Activated CD4-positive, alpha-beta T cell treated with anti-CD3 and anti-CD28 coated beads for 36 hours (primary cell): ENCODE measurements around the gene TMEM203. TPM values are rescaled to one million over a fixed set of nuclear protein-coding genes. Genes with fewer than 3 reads are reported as not detected.

Source experiments
- ATAC-seq: fragments of 200-7000 bp; cut with Tn5 transposase; one replicate; pipeline ENCODE4 v1.10.0; 2021; ENCODE audit warnings: mild to moderate bottlenecking, moderate library complexity
- CTCF ChIA-PET: fragments of 350-600 bp; sonication (Branson Sonifier 250); formaldehyde crosslinking; loops from one replicate; lab custom pipeline; 2021; ENCODE audit warnings: antibody characterized with exemption; lab: Charles Lee
- POLR2A ChIA-PET: fragments of 350-600 bp; sonication (Branson Sonifier 250); formaldehyde crosslinking; loops from one replicate; lab custom pipeline; 2021; ENCODE audit warnings: antibody characterized with exemption, inconsistent platforms; lab: Charles Lee
- DNase-seq: peaks from one replicate; pipeline ENCODE4 v3.0.0-alpha.2; 2020
- H3K27ac Mint-ChIP-seq: one replicate; pipeline ENCODE4 v1.8.0; 2021; ENCODE audit warnings: mixed read lengths
- H3K27me3 Mint-ChIP-seq: one replicate; pipeline ENCODE4 v1.8.0; 2021; ENCODE audit warnings: mixed read lengths
- H3K36me3 Mint-ChIP-seq: one replicate; pipeline ENCODE4 v1.8.0; 2021; ENCODE audit warnings: low read depth, mixed read lengths
- H3K4me1 Mint-ChIP-seq: one replicate; pipeline ENCODE4 v1.8.0; 2021; ENCODE audit warnings: mixed read lengths
- H3K4me3 Mint-ChIP-seq: one replicate; pipeline ENCODE4 v1.8.0; 2021; ENCODE audit warnings: mild to moderate bottlenecking, moderate library complexity, mixed read lengths
- H3K9me3 Mint-ChIP-seq: one replicate; pipeline ENCODE4 v1.8.0; 2021; ENCODE audit warnings: low read depth, mixed read lengths
- intact Hi-C, 2 experiments: fragments of 100-400 bp; cut with DNase I in 1 of 2; cut with micrococcal nuclease in 1 of 2; formaldehyde crosslinking; loops; one replicate each; pipeline versions ENCODE4 v1.14.2 to v1.15.1; 2022 to 2024; cut with DNase I, micrococcal nuclease
- total RNA-seq, 2 experiments: library from RNA; stranded (reverse); gene quantifications; one replicate each; pipeline ENCODE4 v1.2.3, GENCODE V29; 2021

The TMEM203 gene
- total RNA-seq, 2 experiments from 2014 or later: 25.0 to 30.7 TPM

DNA sequence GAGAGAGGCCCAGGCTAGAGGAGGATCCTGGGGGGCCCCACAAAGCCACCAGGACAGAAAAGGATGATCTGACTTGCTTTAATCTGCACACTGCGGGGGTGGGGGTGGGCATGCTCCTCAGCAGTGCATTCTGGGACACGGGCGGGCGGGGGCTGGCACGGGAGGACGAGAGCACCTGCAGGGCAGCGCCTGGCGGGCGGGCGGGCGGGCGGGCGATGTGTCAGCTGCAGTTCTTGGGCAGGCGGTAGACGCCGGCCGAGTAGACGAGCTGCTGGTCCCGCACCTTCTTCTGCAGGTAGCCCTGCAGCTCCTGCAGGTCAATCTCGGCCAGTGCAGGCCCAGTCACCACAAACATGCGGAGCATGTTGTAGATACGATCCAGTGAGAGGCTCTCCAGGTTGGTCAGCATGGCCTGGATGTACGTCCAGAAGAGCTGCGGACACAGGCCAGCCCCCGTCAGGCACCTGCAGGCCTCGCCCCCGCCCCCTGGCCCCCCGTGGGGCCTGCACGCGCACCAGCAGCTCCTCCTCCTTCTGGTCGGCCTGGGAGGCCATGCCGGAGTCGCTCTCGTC is 30.6 kb downstream of the TMEM203 start:
- ChIA-PET CTCF (interaction anchor here (1.0 to 1.9 kb wide), 3 partner anchors 18 to 62 kb away, joined by 3 to 5 read pairs (median 3); no protein-coding TSS in a partner anchor), POLR2A (no interaction called here)
- DNase-seq (peak; percentile 59), ATAC-seq (peak; percentile 29)
- Mint-ChIP-seq H3K9me3 (no peaks in the 10 kb centered on the region), H3K27me3 (peaks cover 10% of the 10 kb centered on the region), H3K4me3 (no peak overlapping the region), H3K36me3 (peaks cover 6% of the 10 kb centered on the region), H3K27ac (no peak overlapping the region), H3K4me1 (no peaks in the 10 kb centered on the region)
- intact Hi-C loops: no loop called here

DNA sequence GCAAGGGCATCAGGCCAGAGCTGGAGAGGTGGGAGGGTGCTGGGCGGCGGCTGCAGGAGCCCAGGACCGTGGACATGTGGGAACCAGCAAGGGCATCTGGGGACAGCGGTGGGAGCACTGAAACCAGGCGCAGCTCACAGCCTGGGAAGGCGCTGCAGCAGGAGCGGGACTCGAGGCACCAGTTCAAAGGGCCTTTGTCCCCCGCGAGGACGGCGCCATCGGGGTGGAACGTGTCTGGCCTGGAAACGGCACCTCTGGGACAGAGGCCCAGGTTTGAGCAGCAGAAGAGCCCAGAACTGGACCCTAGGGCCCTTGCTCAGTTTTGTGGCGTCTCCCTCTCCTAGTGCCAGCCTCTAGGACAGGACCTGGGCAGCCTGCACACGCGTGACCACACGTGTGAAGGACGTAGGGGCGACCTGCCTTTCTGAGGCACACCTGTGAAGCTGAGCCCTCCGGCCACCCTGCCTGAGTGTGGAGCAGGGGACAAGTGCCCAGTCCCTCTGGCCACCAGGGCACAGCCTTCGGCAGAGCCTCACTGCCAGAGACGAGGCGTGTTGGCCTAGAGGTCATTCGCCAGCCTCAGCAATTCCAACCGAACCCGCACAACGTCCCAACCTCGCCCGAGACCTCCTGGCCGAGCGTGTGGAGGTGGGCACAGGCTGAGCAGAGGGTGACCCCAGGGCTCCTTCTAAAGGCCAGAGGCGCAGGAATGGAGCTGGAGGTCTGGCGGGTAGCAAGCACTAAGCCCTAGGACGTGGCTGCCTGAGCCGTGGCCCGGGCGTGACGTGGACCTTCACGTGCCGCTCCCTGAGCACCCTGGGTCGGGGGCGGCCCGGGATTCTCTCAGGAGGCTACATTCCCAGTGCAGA is 31.4 kb downstream of the TMEM203 start:
- H3K4me1 Mint-ChIP-seq: no peaks in the 10 kb centered on the region
- DNase-seq: no peak
- intact Hi-C loops: no loop called here
- no peaks in the 10 kb centered on the region for H3K9me3 Mint-ChIP-seq
- H3K27ac Mint-ChIP-seq: no peak overlapping the region
- ChIA-PET CTCF (interaction anchor here (1.0 to 1.9 kb wide), 3 partner anchors 17 to 63 kb away, joined by 3 to 5 read pairs (median 3); no protein-coding TSS in a partner anchor), POLR2A (no interaction called here)
- peaks cover 10% of the 10 kb centered on the region for H3K27me3 Mint-ChIP-seq
- H3K4me3 Mint-ChIP-seq: no peak overlapping the region
- no peak for ATAC-seq
- H3K36me3 Mint-ChIP-seq: peaks cover 2% of the 10 kb centered on the region

DNA sequence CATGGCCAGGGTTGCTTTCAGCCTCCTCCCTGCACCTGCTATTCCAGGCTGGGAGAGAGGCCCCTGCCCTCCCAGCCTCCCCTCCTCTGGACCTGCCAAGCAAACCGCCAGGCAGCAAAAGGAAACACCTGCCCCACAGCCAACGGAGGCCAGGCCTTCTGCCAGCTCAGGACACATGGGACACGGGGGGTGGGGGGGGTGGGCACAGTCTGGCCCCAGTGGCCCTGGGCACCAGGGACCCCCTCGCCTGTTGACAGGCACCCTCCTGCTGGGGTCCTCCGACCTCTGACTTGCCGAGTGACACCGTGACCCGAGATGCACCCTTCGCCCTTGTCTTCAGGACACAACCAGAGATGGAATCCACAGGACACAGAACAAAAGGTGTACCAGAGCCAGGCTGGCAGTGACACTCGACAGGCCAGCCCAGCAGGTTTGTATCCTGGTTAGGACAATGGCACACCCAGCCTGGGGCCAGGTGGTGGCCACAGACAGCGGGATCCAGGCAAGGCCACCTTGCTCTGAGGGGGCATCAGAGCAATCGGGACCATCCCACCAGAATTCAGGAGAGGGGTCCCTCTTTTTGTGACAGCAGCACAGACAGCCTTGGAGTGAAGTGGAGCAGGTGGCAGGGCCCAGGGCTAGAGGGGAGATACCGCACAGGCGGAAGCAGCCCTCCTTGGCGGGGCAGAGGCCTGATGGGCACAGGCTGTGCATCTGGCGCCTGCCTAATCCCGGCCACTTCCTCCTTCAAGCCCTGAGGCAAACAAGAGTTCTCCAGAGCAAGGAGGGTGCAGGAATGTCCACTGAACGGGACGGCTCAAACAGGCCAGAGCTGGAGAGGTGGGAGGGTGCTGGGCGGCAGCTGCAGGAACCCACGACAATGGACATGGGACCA is 32.3 kb downstream of the TMEM203 start:
- no peak for DNase-seq
- H3K27ac Mint-ChIP-seq: no peak overlapping the region
- peaks cover 2% of the 10 kb centered on the region for H3K36me3 Mint-ChIP-seq
- POLR2A ChIA-PET: no interaction called here
- no peak overlapping the region for H3K4me3 Mint-ChIP-seq
- intact Hi-C loops: no loop called here
- peaks cover 13% of the 10 kb centered on the region for H3K27me3 Mint-ChIP-seq
- H3K9me3 Mint-ChIP-seq: no peaks in the 10 kb centered on the region
- no peaks in the 10 kb centered on the region for H3K4me1 Mint-ChIP-seq
- no peak for ATAC-seq
- CTCF ChIA-PET: no interaction called here

DNA sequence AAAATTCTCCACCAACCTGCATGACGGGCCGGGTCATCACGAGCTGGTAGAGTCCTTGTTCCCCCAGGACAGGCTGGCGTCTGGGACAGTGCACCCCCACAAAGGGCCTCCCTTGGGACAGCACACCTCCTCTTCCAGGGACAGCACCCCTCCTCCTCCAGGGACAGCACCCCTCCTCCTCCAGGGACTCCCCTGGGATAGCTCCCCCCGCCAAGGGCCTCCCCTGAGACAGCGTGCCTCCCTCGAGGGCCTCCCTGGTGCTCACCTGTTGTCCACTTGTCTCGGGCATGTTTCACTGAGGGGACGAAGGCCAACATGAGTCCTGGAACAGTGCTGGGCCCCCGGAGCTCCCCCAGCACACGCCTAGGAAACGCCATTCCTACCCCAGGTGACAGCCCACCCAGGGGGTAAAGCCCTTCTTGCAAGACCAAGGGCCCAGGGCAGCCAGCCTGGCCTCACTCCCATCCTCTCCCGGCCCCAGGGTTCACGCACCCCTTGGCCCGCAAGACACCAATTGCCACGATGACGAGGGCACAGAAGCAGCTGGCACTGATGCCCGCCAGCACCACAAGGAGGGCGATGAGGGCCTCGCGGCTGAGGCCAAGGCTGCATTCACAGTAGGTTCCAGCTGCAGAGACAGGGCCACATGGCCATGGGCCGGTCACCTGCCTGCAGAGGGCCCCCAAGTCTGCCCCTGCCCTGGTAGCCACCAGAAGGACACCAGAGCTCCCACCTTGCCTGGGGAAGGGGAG is 34.1 kb downstream of the TMEM203 start:
- no peaks in the 10 kb centered on the region for H3K9me3 Mint-ChIP-seq
- H3K4me3 Mint-ChIP-seq: no peak overlapping the region
- ATAC-seq: no peak
- no peak for DNase-seq
- H3K27ac Mint-ChIP-seq: no peak overlapping the region
- H3K4me1 Mint-ChIP-seq: no peaks in the 10 kb centered on the region
- intact Hi-C loops: no loop called here
- ChIA-PET POLR2A (no interaction called here), CTCF (interaction anchor here (1.1 kb wide), 1 partner anchor 14 kb away, joined by 3 read pairs; no protein-coding TSS in a partner anchor)
- H3K36me3 Mint-ChIP-seq: no peaks in the 10 kb centered on the region
- peaks cover 19% of the 10 kb centered on the region for H3K27me3 Mint-ChIP-seq

DNA sequence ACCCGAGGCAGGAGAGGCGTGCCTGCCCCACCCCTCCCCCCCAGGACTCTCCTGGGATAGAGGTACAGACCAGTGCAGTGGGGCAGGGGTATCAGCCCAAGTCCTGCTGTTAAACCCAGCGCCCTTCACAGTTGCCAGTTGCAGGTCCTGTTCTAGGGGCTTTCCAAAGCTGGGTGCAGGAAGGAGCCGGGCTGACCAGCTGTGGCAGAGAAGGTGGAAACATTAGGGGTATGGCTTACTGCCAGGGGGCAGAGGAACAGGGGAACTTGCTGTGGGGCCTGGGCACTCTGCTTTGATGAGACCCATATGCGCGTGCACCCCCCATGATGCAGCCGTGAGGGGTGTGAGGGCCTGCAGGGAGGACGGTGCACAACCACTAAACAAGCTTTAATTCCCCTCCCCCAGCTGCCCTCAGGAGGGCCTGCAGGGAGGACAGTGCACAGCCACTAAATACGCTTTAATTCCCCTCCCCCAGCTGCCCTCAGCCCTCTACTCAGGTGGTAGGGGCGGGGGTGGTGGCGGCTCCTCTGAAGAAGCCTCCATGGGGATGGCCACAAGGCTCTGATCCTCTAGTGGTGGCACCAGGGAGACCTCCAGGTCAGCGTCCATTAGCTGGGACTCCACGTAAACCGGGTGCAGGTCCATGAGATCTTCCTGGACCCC is 34.8 kb downstream of the TMEM203 start:
- POLR2A ChIA-PET: no interaction called here
- H3K36me3 Mint-ChIP-seq: no peaks in the 10 kb centered on the region
- DNase-seq (no peak), ATAC-seq (no peak)
- no peak overlapping the region for H3K4me3 Mint-ChIP-seq
- H3K27ac Mint-ChIP-seq: no peak overlapping the region
- CTCF ChIA-PET: no interaction called here
- H3K9me3 Mint-ChIP-seq: no peaks in the 10 kb centered on the region
- peaks cover 19% of the 10 kb centered on the region for H3K27me3 Mint-ChIP-seq
- intact Hi-C loops: no loop called here
- no peaks in the 10 kb centered on the region for H3K4me1 Mint-ChIP-seq

DNA sequence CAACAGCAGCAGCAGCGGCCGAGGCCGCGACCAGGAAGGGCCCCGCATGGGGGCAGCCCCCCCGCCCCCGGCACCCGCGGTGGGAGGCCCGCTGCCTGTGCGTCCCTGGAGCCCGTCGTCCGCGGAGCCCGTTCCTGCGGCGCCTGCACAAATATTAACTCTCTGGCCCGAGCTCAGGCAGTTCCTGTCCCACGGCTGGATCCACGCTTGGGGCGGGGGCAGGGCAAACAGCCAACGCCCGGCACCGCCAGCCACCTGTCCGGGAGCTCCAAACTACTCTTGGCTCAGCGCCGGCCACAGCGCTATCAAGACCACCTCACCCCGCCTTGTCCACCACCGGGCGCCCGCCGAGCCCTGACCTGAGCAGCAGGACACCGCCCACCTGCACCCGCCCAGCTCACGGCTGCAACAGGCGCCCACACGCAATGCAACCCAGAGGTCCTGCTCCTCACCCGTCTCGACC is 35.5 kb downstream of the TMEM203 start, which contains the start of gene LRRC26:
Gene LRRC26 (minus strand): TSS at position 156 of the 463 bp plus-strand sequence. CDS start 108 bp downstream, at position 48.
- Mint-ChIP-seq H3K4me1 (no peaks in the 10 kb centered on the region), H3K27me3 (peaks cover 23% of the 10 kb centered on the region), H3K27ac (no peak within 1 kb of the TSS), H3K9me3 (no peaks in the 10 kb centered on the region), H3K4me3 (peak within 1 kb of the TSS; percentile 44), H3K36me3 (no peaks in the 10 kb centered on the region)
- intact Hi-C loops: no loop called here
- ChIA-PET POLR2A (no interaction called here), CTCF (no interaction called here)
- ATAC-seq: no peak
- DNase-seq: no peak

DNA sequence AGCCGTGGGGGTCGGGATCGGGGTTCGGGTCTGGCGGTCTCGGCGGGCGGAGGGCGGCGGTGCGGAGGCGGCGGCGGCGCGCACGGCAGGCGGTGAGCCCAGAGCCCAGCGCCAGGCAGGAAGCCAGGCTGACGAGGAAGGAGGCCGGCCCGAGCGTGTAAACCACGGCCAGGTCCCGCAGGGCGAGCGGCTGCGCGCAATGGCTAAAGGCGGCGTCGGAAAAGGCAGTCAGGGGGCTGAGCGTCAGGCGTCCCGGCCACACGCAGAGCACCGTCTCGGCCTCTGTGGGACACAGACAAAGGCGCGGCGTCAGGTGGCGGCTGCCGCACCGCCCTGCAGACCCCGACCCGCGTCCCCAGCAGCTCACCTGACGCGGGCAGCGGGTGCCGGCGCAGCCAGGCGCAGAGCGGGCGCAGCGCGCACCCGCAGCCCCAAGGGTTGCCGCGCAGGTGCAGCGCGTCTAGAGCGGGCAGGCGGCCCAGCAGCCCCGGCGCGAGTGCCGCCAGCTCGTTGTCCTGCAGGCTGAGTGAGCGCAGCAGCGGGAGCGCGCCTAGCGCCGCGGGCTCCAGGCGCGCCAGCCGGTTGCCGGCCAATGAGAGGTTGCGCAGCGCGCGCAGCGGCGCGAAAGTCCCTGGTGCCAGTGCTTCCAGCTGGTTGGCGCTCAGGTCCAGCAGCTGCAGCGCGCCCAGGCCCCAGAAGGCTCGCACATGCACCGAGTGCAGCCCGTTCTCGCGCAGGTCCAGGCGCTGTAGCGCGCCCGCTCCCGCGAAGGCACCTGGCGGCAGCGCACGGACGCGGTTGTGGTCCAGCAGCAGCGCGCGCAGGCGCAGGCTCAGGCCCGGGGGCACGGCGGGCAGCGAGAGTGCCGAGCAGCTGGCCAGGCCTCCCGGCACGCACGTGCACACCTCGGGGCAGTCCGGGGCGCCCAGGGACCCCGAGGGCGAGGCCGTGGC is 36.3 kb downstream of the TMEM203 start:
- Mint-ChIP-seq H3K4me1 (no peaks in the 10 kb centered on the region), H3K27me3 (peaks cover 26% of the 10 kb centered on the region), H3K27ac (no peak overlapping the region), H3K4me3 (peak overlapping the region; percentile 44), H3K9me3 (no peaks in the 10 kb centered on the region), H3K36me3 (no peaks in the 10 kb centered on the region)
- intact Hi-C loops: no loop called here
- ChIA-PET CTCF (interaction anchor here (0.7 kb wide), 1 partner anchor 122 kb away, joined by 3 read pairs; no protein-coding TSS in a partner anchor), POLR2A (no interaction called here)
- peak; percentile 42 for ATAC-seq
- DNase-seq: peak; percentile 39

DNA sequence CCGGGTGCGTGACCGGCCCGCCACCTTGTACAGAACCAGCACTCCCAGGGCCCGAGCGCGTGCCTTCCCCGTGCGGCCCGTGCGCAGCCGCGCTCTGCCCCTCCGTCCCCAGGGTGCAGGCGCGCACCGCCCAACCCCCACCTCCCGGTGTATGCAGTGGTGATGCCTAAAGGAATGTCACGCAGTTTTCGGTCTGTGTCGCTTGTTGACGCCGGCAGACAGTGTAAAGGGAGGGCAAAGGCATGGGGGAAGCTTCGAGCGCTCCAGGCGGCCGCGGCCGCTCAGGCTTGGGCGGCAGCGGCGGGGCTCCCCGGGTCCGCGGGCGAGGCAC is 36.9 kb downstream of the TMEM203 start:
- peak overlapping the region; percentile 44 for H3K4me3 Mint-ChIP-seq

DNA sequence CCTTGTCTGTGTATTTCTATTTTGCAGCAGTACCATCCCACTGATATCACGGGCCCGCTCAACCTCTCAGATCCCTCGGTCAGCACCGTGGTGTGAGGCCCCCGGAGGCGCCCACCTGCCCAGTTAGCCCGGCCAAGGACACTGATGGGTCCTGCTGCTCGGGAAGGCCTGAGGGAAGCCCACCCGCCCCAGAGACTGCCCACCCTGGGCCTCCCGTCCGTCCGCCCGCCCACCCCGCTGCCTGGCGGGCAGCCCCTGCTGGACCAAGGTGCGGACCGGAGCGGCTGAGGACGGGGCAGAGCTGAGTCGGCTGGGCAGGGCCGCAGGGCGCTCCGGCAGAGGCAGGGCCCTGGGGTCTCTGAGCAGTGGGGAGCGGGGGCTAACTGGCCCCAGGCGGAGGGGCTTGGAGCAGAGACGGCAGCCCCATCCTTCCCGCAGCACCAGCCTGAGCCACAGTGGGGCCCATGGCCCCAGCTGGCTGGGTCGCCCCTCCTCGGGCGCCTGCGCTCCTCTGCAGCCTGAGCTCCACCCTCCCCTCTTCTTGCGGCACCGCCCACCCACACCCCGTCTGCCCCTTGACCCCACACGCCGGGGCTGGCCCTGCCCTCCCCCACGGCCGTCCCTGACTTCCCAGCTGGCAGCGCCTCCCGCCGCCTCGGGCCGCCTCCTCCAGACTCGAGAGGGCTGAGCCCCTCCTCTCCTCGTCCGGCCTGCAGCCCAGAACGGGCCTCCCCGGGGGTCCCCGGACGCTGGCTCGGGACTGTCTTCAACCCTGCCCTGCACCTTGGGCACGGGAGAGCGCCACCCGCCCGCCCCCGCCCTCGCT is 37.5 kb downstream of the TMEM203 start:
- intact Hi-C loops: no loop called here
- Mint-ChIP-seq H3K4me3 (no peak overlapping the region), H3K27me3 (peaks cover 27% of the 10 kb centered on the region), H3K4me1 (no peaks in the 10 kb centered on the region), H3K36me3 (no peaks in the 10 kb centered on the region), H3K9me3 (no peaks in the 10 kb centered on the region), H3K27ac (no peak overlapping the region)
- ATAC-seq: peak; percentile 20
- POLR2A ChIA-PET: no interaction called here
- DNase-seq: peak; percentile 34
- CTCF ChIA-PET: interaction anchor here (0.6 to 0.7 kb wide), 2 partner anchors 121 to 640 kb away, joined by 3 to 4 read pairs; no protein-coding TSS in a partner anchor

More for the DNA sequence above, 36.9 kb downstream of the TMEM203 start:
- DNase-seq (peak; percentile 37), ATAC-seq (peak; percentile 7)
- Mint-ChIP-seq H3K9me3 (no peaks in the 10 kb centered on the region), H3K4me1 (no peaks in the 10 kb centered on the region), H3K36me3 (no peaks in the 10 kb centered on the region), H3K27me3 (peaks cover 28% of the 10 kb centered on the region), H3K27ac (no peak overlapping the region)
- CTCF ChIA-PET: interaction anchor here (0.6 to 0.7 kb wide), 2 partner anchors 122 to 641 kb away, joined by 3 to 4 read pairs; no protein-coding TSS in a partner anchor
- intact Hi-C loops: no loop called here
- POLR2A ChIA-PET: no interaction called here
